Measurements from ENCODE around the gene MSLN.

DNA sequence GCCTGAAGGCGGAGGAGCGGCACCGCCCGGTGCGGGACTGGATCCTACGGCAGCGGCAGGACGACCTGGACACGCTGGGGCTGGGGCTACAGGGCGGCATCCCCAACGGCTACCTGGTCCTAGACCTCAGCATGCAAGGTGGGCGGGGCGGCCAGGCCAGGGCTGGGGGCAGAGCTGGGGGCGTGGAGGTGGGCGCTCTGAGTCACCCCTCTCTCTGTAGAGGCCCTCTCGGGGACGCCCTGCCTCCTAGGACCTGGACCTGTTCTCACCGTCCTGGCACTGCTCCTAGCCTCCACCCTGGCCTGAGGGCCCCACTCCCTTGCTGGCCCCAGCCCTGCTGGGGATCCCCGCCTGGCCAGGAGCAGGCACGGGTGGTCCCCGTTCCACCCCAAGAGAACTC, 7.9 kb downstream of the MSLN start:
- TF ChIP-seq, protein P1, sequence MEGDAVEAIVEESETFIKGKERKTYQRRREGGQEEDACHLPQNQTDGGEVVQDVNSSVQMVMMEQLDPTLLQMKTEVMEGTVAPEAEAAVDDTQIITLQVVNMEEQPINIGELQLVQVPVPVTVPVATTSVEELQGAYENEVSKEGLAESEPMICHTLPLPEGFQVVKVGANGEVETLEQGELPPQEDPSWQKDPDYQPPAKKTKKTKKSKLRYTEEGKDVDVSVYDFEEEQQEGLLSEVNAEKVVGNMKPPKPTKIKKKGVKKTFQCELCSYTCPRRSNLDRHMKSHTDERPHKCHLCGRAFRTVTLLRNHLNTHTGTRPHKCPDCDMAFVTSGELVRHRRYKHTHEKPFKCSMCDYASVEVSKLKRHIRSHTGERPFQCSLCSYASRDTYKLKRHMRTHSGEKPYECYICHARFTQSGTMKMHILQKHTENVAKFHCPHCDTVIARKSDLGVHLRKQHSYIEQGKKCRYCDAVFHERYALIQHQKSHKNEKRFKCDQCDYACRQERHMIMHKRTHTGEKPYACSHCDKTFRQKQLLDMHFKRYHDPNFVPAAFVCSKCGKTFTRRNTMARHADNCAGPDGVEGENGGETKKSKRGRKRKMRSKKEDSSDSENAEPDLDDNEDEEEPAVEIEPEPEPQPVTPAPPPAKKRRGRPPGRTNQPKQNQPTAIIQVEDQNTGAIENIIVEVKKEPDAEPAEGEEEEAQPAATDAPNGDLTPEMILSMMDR (IDR thresholded peaks at IDR 0.05) = no peak
- TF ChIP-seq EP300 (IDR thresholded peaks at IDR 0.05) = no peak
- TF ChIP-seq POLR2A (IDR thresholded peaks at IDR 0.05) = no peak

All from tibial nerve (tissue), 4 donors.